Stimulated activated CD8-positive, alpha-beta memory T cell treated with anti-CD3 and anti-CD28 coated beads, Interleukin-15, amount 100 ng/mL, for 4 hours (primary cell): ENCODE results near the gene RMND5A.

Experiments
- DNase-seq, 2 donors: peaks; one replicate each; pipeline ENCODE4 v3.0.0-alpha.2; 2020; ENCODE audit warnings: low read depth in 2 of 2

RMND5A gene

GRCh38 chr2:86765310-86765695 lies 45.2 kb downstream of the RMND5A start:
- DNase-seq: no peak

- no peak for DNase-seq
These were observed 48.3 kb downstream of the RMND5A start for GRCh38 chr2:86768189-86768949.

- DNase-seq: no peak
These were observed 49.7 kb downstream of the RMND5A start for GRCh38 chr2:86769838-86770237.

- no peak for DNase-seq
These were observed 50.8 kb downstream of the RMND5A start for GRCh38 chr2:86770816-86771301.

GRCh38 chr2:86772611-86773010 lies 52.5 kb downstream of the RMND5A start:
- no peak for DNase-seq

- DNase-seq: no peak
These were observed 54.8 kb downstream of the RMND5A start for GRCh38 chr2:86774862-86775261.

- no peak for DNase-seq
These were observed 55.2 kb downstream of the RMND5A start for GRCh38 chr2:86775338-86775737.

GRCh38 chr2:86776532-86776931 lies 56.4 kb downstream of the RMND5A start:
- DNase-seq: no peak

GRCh38 chr2:86778957-86779356 lies 58.9 kb downstream of the RMND5A start:
- DNase-seq: no peak

GRCh38 chr2:86779971-86780370 lies 59.9 kb downstream of the RMND5A start:
- no peak for DNase-seq

- no peak for DNase-seq
These were observed 61.3 kb downstream of the RMND5A start for GRCh38 chr2:86781363-86781762.

- no peak for DNase-seq
These were observed 62.7 kb downstream of the RMND5A start for GRCh38 chr2:86782748-86783147.

GRCh38 chr2:86783615-86784339 lies 63.7 kb downstream of the RMND5A start:
- DNase-seq: no peak

GRCh38 chr2:86785456-86785855 lies 65.4 kb downstream of the RMND5A start:
- DNase-seq: peak in 1 of 2 donors; percentile 75

GRCh38 chr2:86786001-86786536 lies 66.0 kb downstream of the RMND5A start:
- no peak for DNase-seq

- no peak for DNase-seq
These were observed 67.6 kb downstream of the RMND5A start for GRCh38 chr2:86787736-86788135.

GRCh38 chr2:86788165-86788564 lies 68.1 kb downstream of the RMND5A start:
- DNase-seq: no peak

GRCh38 chr2:86788881-86789686 lies 69.0 kb downstream of the RMND5A start:
- no peak for DNase-seq

GRCh38 chr2:86789687-86790133 lies 69.6 kb downstream of the RMND5A start:
- no peak for DNase-seq

GRCh38 chr2:86790134-86790675 lies 70.1 kb downstream of the RMND5A start:
- no peak for DNase-seq
